ENCODE data around the gene ASCC3.

ASCC3 gene

GRCh38 chr6:100622907-100623692 lies 258.0 kb downstream of the ASCC3 start:
- DNase-seq (no peak), ATAC-seq (ENCODE audit: insufficient read depth, low read depth) (no peak)
- Histone ChIP-seq H3K36me3 (ENCODE audit: insufficient read depth, low read length) (peaks cover 51% of the 10 kb centered on the region), H3K4me3 (ENCODE audit: low read depth in 1 of 2, low read length in 2 of 2) (no peak overlapping the region), H3K4me1 (ENCODE audit: insufficient read depth, low read length) (no peaks in the 10 kb centered on the region), H3K4me2 (ENCODE audit: insufficient read depth, low read length) (no peak overlapping the region), H3K27ac (ENCODE audit: low read length) (no peak overlapping the region), H3K79me2 (ENCODE audit: insufficient read depth, low read length) (no peaks in the 10 kb centered on the region), H4K20me1 (ENCODE audit: insufficient read depth, low read length) (no peaks in the 10 kb centered on the region), H3K9ac (ENCODE audit: low read depth, low read length) (no peak overlapping the region), H3K9me3 (ENCODE audit: insufficient read depth, low read length, severe bottlenecking) (no peaks in the 10 kb centered on the region), H2AFZ (ENCODE audit: low read depth, low read length) (no peak overlapping the region), H3K27me3 (ENCODE audit: insufficient read depth, low read length, poor library complexity) (no peaks in the 10 kb centered on the region)
- TF ChIP-seq EZH2 (IDR thresholded peaks at IDR 0.05; ENCODE audit: borderline replicate concordance, low read depth, low read length, severe bottlenecking) = no peak
- TF ChIP-seq, protein P1, sequence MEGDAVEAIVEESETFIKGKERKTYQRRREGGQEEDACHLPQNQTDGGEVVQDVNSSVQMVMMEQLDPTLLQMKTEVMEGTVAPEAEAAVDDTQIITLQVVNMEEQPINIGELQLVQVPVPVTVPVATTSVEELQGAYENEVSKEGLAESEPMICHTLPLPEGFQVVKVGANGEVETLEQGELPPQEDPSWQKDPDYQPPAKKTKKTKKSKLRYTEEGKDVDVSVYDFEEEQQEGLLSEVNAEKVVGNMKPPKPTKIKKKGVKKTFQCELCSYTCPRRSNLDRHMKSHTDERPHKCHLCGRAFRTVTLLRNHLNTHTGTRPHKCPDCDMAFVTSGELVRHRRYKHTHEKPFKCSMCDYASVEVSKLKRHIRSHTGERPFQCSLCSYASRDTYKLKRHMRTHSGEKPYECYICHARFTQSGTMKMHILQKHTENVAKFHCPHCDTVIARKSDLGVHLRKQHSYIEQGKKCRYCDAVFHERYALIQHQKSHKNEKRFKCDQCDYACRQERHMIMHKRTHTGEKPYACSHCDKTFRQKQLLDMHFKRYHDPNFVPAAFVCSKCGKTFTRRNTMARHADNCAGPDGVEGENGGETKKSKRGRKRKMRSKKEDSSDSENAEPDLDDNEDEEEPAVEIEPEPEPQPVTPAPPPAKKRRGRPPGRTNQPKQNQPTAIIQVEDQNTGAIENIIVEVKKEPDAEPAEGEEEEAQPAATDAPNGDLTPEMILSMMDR (IDR thresholded peaks at IDR 0.05; ENCODE audit: borderline replicate concordance, extremely low read depth, low read length, poor library complexity, severe bottlenecking) = no peak

DNA sequence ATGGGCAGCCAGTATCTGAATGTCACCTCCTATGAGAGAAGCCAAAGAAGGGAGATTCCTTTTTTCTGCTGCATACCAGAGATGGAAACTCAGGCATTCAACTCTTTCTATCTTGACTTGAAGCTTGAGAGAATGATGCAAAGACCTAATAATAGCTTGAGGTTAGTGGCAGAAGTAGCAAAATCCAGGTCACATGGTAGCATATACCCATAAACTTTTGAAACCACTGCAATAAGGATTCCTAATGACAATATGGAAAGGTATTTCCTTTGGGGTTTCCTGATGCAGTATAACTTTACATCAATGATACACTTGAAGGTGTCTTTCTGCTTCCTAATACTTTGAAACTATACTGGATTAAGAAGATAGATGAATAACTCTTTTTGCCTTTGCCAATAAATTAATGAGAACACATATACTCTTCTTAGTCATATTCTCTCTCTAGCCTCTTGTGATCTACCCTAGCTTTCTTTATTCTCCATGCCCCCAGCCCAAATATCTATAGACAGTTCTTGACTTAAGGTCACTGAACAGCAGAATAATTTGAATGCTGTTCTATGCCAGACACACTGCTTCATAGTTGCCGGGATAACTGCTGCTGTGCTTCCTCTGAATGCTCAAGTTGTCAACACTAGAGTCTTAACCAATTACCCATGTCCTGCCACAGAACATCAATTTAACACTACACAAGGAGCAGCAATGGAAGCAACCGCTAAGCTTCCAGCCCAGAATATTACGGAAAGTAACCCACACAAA lies 260.9 kb downstream of the ASCC3 start:
- Histone ChIP-seq H3K4me1 (ENCODE audit: insufficient read depth, low read length) (no peaks in the 10 kb centered on the region), H2AFZ (ENCODE audit: low read depth, low read length) (no peak overlapping the region), H3K27ac (ENCODE audit: low read length) (no peak overlapping the region), H3K9ac (ENCODE audit: low read depth, low read length) (no peak overlapping the region), H3K27me3 (ENCODE audit: insufficient read depth, low read length, poor library complexity) (no peaks in the 10 kb centered on the region), H4K20me1 (ENCODE audit: insufficient read depth, low read length) (no peaks in the 10 kb centered on the region), H3K9me3 (ENCODE audit: insufficient read depth, low read length, severe bottlenecking) (no peaks in the 10 kb centered on the region), H3K79me2 (ENCODE audit: insufficient read depth, low read length) (no peaks in the 10 kb centered on the region), H3K36me3 (ENCODE audit: insufficient read depth, low read length) (peaks cover 39% of the 10 kb centered on the region), H3K4me2 (ENCODE audit: insufficient read depth, low read length) (no peak overlapping the region), H3K4me3 (ENCODE audit: low read depth in 1 of 2, low read length in 2 of 2) (no peak overlapping the region)
- TF ChIP-seq, protein P1 (IDR thresholded peaks at IDR 0.05; ENCODE audit: borderline replicate concordance, extremely low read depth, low read length, poor library complexity, severe bottlenecking) = no peak
- TF ChIP-seq EZH2 (IDR thresholded peaks at IDR 0.05; ENCODE audit: borderline replicate concordance, low read depth, low read length, severe bottlenecking) = no peak
- DNase-seq (no peak), ATAC-seq (ENCODE audit: insufficient read depth, low read depth) (no peak)

DNA sequence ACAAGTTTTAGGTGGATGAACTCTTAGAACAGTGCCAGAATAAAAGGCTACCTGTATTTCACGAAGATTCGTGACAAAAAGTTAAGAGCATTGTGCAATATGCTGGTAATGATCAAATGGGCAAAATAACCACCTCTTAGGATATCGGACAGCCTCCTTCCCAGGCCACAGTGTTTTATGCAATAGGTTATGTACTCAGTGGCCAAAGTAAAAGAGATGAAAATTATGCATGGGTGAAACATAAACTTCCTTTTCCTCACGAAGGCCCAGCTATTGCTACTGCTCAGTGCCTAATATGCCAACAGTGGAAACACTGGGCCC lies 262.8 kb downstream of the ASCC3 start:
- Histone ChIP-seq H3K4me1 (ENCODE audit: insufficient read depth, low read length) (no peaks in the 10 kb centered on the region), H3K79me2 (ENCODE audit: insufficient read depth, low read length) (no peaks in the 10 kb centered on the region), H3K36me3 (ENCODE audit: insufficient read depth, low read length) (peaks cover 32% of the 10 kb centered on the region), H3K9me3 (ENCODE audit: insufficient read depth, low read length, severe bottlenecking) (no peaks in the 10 kb centered on the region), H3K27ac (ENCODE audit: low read length) (no peak overlapping the region), H4K20me1 (ENCODE audit: insufficient read depth, low read length) (no peaks in the 10 kb centered on the region), H2AFZ (ENCODE audit: low read depth, low read length) (no peak overlapping the region), H3K27me3 (ENCODE audit: insufficient read depth, low read length, poor library complexity) (no peaks in the 10 kb centered on the region), H3K9ac (ENCODE audit: low read depth, low read length) (no peak overlapping the region), H3K4me2 (ENCODE audit: insufficient read depth, low read length) (no peak overlapping the region), H3K4me3 (ENCODE audit: low read depth in 1 of 2, low read length in 2 of 2) (no peak overlapping the region)
- ATAC-seq (ENCODE audit: insufficient read depth, low read depth) = no peak
- no peak for DNase-seq
- TF ChIP-seq, protein P1 (IDR thresholded peaks at IDR 0.05; ENCODE audit: borderline replicate concordance, extremely low read depth, low read length, poor library complexity, severe bottlenecking) = no peak
- TF ChIP-seq EZH2 (IDR thresholded peaks at IDR 0.05; ENCODE audit: borderline replicate concordance, low read depth, low read length, severe bottlenecking) = no peak
